ENCODE results near the gene DOCK8. TPM values are rescaled to one million over a fixed set of nuclear protein-coding genes. Genes with fewer than 3 reads are reported as not detected.
A peak's percentile ranks its signal among the peaks of the same experiment; 100 is the strongest.

The DOCK8 gene
- total RNA-seq, 2 donors from 2014 or later: 24.6 to 35.5 TPM

GRCh38 chr9:335373-335772 is 120.7 kb downstream of the DOCK8 start:
- Histone ChIP-seq H3K4me3 (no peak overlapping the region), H3K27me3 (replicated peaks; ENCODE audit: insufficient read depth) (no peaks in the 10 kb centered on the region), H3K27ac (no peak overlapping the region), H3K9me3 (no peaks in the 10 kb centered on the region), H3K4me1 (replicated peaks) (no peaks in the 10 kb centered on the region), H3K36me3 (no peaks in the 10 kb centered on the region)
- DNase-seq (ENCODE audit: low spot score): no peak
- intact Hi-C loops (cut with DNase I): no loop called here
- TF ChIP-seq, protein P1, sequence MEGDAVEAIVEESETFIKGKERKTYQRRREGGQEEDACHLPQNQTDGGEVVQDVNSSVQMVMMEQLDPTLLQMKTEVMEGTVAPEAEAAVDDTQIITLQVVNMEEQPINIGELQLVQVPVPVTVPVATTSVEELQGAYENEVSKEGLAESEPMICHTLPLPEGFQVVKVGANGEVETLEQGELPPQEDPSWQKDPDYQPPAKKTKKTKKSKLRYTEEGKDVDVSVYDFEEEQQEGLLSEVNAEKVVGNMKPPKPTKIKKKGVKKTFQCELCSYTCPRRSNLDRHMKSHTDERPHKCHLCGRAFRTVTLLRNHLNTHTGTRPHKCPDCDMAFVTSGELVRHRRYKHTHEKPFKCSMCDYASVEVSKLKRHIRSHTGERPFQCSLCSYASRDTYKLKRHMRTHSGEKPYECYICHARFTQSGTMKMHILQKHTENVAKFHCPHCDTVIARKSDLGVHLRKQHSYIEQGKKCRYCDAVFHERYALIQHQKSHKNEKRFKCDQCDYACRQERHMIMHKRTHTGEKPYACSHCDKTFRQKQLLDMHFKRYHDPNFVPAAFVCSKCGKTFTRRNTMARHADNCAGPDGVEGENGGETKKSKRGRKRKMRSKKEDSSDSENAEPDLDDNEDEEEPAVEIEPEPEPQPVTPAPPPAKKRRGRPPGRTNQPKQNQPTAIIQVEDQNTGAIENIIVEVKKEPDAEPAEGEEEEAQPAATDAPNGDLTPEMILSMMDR (IDR thresholded peaks at IDR 0.05): no peak
- TF ChIP-seq POLR2A (IDR thresholded peaks at IDR 0.05) (no peak), POLR2AphosphoS5 (IDR thresholded peaks at IDR 0.05) (no peak)
- 81% methylated on average over 2 of the region's 2 CpGs for WGBS

DNA sequence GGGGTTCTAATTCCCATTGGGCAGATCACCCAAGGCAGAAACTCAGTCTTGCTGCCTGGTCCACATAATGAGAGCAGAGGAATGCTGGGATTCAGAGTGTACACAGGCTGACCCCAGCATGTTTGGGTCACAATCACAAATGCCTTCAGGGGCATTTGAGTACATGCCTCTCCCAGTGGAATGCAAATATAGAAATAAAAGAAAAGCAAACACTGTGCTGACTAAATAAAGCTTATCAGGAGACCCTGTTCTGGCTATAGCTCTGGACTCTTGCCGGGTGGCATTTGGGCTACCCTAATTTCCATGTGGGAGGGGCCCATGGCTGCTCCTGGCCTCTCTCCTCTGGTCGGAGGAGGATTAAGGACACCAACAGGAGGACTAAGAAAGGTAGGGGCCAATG is 121.4 kb downstream of the DOCK8 start:
- no peak for DNase-seq (ENCODE audit: low spot score)
- Histone ChIP-seq H3K36me3 (no peaks in the 10 kb centered on the region), H3K9me3 (no peaks in the 10 kb centered on the region), H3K4me1 (replicated peaks) (no peaks in the 10 kb centered on the region), H3K27me3 (replicated peaks; ENCODE audit: insufficient read depth) (no peaks in the 10 kb centered on the region), H3K27ac (no peak overlapping the region), H3K4me3 (no peak overlapping the region)
- intact Hi-C loops (cut with DNase I): no loop called here
- WGBS: 52% methylated on average over 2 of the region's 2 CpGs
- TF ChIP-seq POLR2AphosphoS5 (IDR thresholded peaks at IDR 0.05) (no peak), POLR2A (IDR thresholded peaks at IDR 0.05) (no peak)
- TF ChIP-seq, protein P1 (IDR thresholded peaks at IDR 0.05): no peak

- Histone ChIP-seq H3K9me3 (no peaks in the 10 kb centered on the region), H3K27ac (no peak overlapping the region), H3K4me1 (replicated peaks) (no peaks in the 10 kb centered on the region), H3K4me3 (no peak overlapping the region), H3K36me3 (no peaks in the 10 kb centered on the region), H3K27me3 (replicated peaks; ENCODE audit: insufficient read depth) (no peaks in the 10 kb centered on the region)
- 89% methylated on average over 6 of the region's 6 CpGs for WGBS
- DNase-seq (ENCODE audit: low spot score): no peak
- TF ChIP-seq POLR2AphosphoS5 (IDR thresholded peaks at IDR 0.05) (no peak), POLR2A (IDR thresholded peaks at IDR 0.05) (no peak)
- TF ChIP-seq, protein P1 (IDR thresholded peaks at IDR 0.05): no peak
- intact Hi-C loops (cut with DNase I): no loop called here
Measured at GRCh38 chr9:338602-339001, 123.9 kb downstream of the DOCK8 start.

DNA sequence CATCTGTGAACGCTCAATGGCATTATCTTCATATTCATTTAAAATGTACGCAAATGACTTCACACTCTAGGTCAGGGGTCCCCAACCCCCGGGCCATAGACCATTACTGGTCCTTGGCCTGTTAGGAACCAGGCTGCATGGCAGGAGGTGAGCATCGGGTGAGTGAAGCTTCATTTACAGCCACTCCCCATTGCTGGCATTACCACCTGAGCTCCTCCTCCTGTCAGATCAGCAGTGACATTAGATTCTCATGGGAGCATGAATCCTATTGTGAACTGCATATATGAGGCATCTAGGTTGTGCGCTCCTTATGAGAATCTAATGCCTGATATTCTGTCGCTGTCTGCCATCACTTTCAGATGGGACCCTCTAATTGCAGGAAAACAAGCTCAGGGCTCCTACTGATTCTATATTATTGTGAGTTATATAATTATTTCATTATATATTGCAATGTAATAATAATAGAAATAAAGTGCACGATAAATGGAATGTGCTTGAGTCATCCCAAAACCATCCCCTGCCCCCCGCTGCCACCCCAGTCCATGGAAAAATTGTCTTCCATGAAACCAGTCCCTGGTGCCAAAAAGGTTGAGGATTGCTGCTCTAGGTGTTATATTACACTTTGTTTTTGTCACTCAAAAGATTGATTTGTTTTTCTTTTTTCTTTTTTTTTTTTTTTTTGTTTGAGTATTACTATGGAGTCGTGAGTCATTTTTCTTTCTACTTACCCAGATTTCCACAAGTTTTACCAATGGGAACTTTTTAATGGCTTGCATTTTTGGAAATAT is 127.2 kb downstream of the DOCK8 start:
- 89% methylated on average over 9 of the region's 9 CpGs for WGBS
- DNase-seq (ENCODE audit: low spot score): no peak
- Histone ChIP-seq H3K9me3 (no peaks in the 10 kb centered on the region), H3K36me3 (no peaks in the 10 kb centered on the region), H3K27ac (no peak overlapping the region), H3K4me1 (replicated peaks) (no peaks in the 10 kb centered on the region), H3K27me3 (replicated peaks; ENCODE audit: insufficient read depth) (no peaks in the 10 kb centered on the region), H3K4me3 (no peak overlapping the region)
- intact Hi-C loops (cut with DNase I): no loop called here
- TF ChIP-seq POLR2A (IDR thresholded peaks at IDR 0.05): no peak
- no peak for TF ChIP-seq POLR2AphosphoS5 (IDR thresholded peaks at IDR 0.05)
- TF ChIP-seq, protein P1 (IDR thresholded peaks at IDR 0.05): no peak

DNA sequence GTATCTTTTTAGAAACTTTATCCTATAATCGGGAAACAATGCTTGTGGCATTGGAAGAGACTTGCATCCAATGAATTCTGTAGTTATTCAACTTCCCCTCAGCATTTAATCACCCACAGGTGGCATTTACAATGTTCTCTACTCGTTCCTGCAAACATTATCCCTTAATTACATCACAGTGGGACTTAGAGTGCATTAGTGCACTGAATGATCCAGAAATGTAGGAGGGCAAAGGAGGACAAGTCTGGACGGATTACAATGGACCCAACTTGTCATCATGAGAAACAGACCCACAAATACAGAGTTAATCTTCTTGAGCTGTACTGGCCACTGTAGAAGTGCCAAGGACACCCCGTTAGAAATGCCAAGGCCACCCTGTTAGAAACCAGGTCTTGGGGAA is 129.1 kb downstream of the DOCK8 start:
- TF ChIP-seq POLR2AphosphoS5 (IDR thresholded peaks at IDR 0.05): peak; percentile 28
- TF ChIP-seq, protein P1 (IDR thresholded peaks at IDR 0.05): no peak
- no peak overlapping the region for H3K4me3 ChIP-seq
- no peak for DNase-seq (ENCODE audit: low spot score)
- no peaks in the 10 kb centered on the region for H3K9me3 ChIP-seq
- H3K27me3 ChIP-seq (replicated peaks; ENCODE audit: insufficient read depth): no peaks in the 10 kb centered on the region
- no peak overlapping the region for H3K27ac ChIP-seq
- H3K36me3 ChIP-seq: no peaks in the 10 kb centered on the region
- intact Hi-C loops (cut with DNase I): no loop called here
- WGBS: 19% methylated on average over 4 of the region's 4 CpGs
- H3K4me1 ChIP-seq (replicated peaks): no peaks in the 10 kb centered on the region
